Activated T-helper 2 cell treated with anti-CD3 and anti-CD28 coated beads, Interferon-gamma antibody, Interleukin-2, Interleukin-4, amounts not matched to agents 10 μg/mL and 5 μg/mL and 100 μg/mL, durations not matched to agents 14 hours and 24 hours and 36 hours (primary cell): Measurements from ENCODE around the gene SPEG. TPM values are rescaled to one million over a fixed set of nuclear protein-coding genes. Genes with fewer than 3 reads are reported as not detected.
A peak's percentile ranks its signal among the peaks of the same experiment; 100 is the strongest.

Experiments used
- DNase-seq: peaks from one replicate; pipeline ENCODE4 v3.0.0; 2021; ENCODE audit warnings: low spot score
- H3K27ac Mint-ChIP-seq: one replicate; pipeline ENCODE4 v1.8.0; 2021; ENCODE audit warnings: mixed read lengths
- H3K27me3 Mint-ChIP-seq: one replicate; pipeline ENCODE4 v1.8.0; 2021; ENCODE audit warnings: low read depth, mixed read lengths
- H3K36me3 Mint-ChIP-seq: one replicate; pipeline ENCODE4 v1.8.0; 2021; ENCODE audit warnings: low read depth, mixed read lengths
- H3K4me1 Mint-ChIP-seq: one replicate; pipeline ENCODE4 v1.8.0; 2021; ENCODE audit warnings: low read depth, mixed read lengths
- H3K4me3 Mint-ChIP-seq: one replicate; pipeline ENCODE4 v1.8.0; 2021; ENCODE audit warnings: low read depth, mild to moderate bottlenecking, moderate library complexity, mixed read lengths
- H3K9me3 Mint-ChIP-seq: one replicate; pipeline ENCODE4 v1.8.0; 2021; ENCODE audit warnings: mixed read lengths
- intact Hi-C: fragments of 100-400 bp; cut with micrococcal nuclease; formaldehyde crosslinking; loops from one replicate; pipeline ENCODE4 v1.15.1; 2023
- total RNA-seq: library from RNA; stranded (reverse); gene quantifications from 2 replicates; pipeline ENCODE4 v1.2.3, GENCODE V29; 2022

SPEG gene
- total RNA-seq, 1 donor from 2014 or later: not detected

GRCh38 chr2:219435701-219436100, 1.1 kb downstream of the SPEG start:
- no peak overlapping the region for H3K27ac Mint-ChIP-seq

GRCh38 chr2:219436491-219436890, 1.8 kb downstream of the SPEG start:
- no peaks in the 10 kb centered on the region for H3K36me3 Mint-ChIP-seq
- no peaks in the 10 kb centered on the region for H3K9me3 Mint-ChIP-seq
- H3K27me3 Mint-ChIP-seq: peaks cover 41% of the 10 kb centered on the region
- H3K27ac Mint-ChIP-seq: no peak overlapping the region
- H3K4me3 Mint-ChIP-seq: no peak overlapping the region
- intact Hi-C loops: no loop called here
- H3K4me1 Mint-ChIP-seq: peaks cover 6% of the 10 kb centered on the region
- DNase-seq: no peak

More at GRCh38 chr2:219435701-219436100, 1.1 kb downstream of the SPEG start:
- Mint-ChIP-seq H3K4me3 (no peak overlapping the region), H3K27me3 (peaks cover 35% of the 10 kb centered on the region), H3K36me3 (no peaks in the 10 kb centered on the region), H3K9me3 (no peaks in the 10 kb centered on the region), H3K4me1 (no peaks in the 10 kb centered on the region)
- intact Hi-C loops: loop anchor here (2.0 kb wide), 1 partner anchor 33 kb away; no protein-coding TSS in a partner anchor
- DNase-seq: no peak

GRCh38 chr2:219437141-219437540, 2.5 kb downstream of the SPEG start:
- no peak for DNase-seq
- Mint-ChIP-seq H3K36me3 (no peaks in the 10 kb centered on the region), H3K27ac (no peak overlapping the region), H3K27me3 (peaks cover 42% of the 10 kb centered on the region), H3K4me1 (peaks cover 7% of the 10 kb centered on the region), H3K4me3 (no peak overlapping the region), H3K9me3 (no peaks in the 10 kb centered on the region)
- intact Hi-C loops: no loop called here

- peaks cover 9% of the 10 kb centered on the region for H3K4me1 Mint-ChIP-seq
- peaks cover 44% of the 10 kb centered on the region for H3K27me3 Mint-ChIP-seq
- no peak overlapping the region for H3K27ac Mint-ChIP-seq
- intact Hi-C loops: no loop called here
- no peaks in the 10 kb centered on the region for H3K9me3 Mint-ChIP-seq
- H3K4me3 Mint-ChIP-seq: no peak overlapping the region
- DNase-seq: no peak
- no peaks in the 10 kb centered on the region for H3K36me3 Mint-ChIP-seq
Measured at GRCh38 chr2:219437690-219438206, 3.1 kb downstream of the SPEG start.

DNA sequence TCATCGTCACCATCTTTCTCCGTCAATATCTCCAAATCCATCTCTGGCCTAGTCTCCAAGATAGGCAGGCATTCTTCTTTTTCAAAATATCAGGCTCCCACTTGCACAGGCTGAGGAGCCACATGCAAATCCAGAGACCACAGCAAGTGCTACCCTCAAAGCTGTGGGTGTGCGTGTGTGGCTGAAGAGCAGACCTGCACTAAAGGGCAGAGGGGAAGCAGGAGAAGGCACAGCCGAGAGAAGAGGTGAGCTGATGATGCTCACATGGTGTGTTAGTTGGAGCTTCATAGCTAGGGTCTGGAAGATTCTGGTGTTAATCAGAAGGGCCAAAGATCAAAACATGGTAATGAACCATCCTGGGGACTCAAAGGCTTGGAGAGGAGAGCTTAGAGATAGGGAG, 3.8 kb downstream of the SPEG start:
- Mint-ChIP-seq H3K4me3 (no peak overlapping the region), H3K4me1 (peaks cover 11% of the 10 kb centered on the region), H3K27ac (no peak overlapping the region), H3K27me3 (peaks cover 45% of the 10 kb centered on the region), H3K9me3 (no peaks in the 10 kb centered on the region), H3K36me3 (no peaks in the 10 kb centered on the region)
- no peak for DNase-seq
- intact Hi-C loops: no loop called here

DNA sequence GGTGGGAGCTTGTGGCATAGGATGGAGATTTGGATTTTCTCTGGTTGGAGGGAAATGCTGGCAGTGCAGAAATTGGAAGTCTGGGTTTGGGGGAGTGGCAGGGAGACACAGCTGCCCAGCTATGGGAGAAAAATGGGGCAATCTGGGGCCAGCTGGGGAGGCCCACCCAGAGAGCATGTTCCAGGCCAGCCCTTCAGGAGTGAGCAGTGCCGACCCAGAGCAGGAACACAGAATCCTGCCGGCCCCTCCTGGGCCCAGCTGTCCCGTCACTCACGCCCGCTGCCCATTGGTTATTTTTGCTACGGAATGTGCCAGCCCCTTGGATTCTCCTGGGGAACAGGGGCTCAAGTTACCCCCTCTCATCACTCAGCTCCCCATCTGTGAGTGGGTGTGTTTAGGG, 4.9 kb downstream of the SPEG start:
- no peak overlapping the region for H3K4me3 Mint-ChIP-seq
- intact Hi-C loops: no loop called here
- H3K36me3 Mint-ChIP-seq: no peaks in the 10 kb centered on the region
- peaks cover 45% of the 10 kb centered on the region for H3K27me3 Mint-ChIP-seq
- no peaks in the 10 kb centered on the region for H3K9me3 Mint-ChIP-seq
- DNase-seq: no peak
- no peak overlapping the region for H3K27ac Mint-ChIP-seq
- H3K4me1 Mint-ChIP-seq: peaks cover 11% of the 10 kb centered on the region

DNA sequence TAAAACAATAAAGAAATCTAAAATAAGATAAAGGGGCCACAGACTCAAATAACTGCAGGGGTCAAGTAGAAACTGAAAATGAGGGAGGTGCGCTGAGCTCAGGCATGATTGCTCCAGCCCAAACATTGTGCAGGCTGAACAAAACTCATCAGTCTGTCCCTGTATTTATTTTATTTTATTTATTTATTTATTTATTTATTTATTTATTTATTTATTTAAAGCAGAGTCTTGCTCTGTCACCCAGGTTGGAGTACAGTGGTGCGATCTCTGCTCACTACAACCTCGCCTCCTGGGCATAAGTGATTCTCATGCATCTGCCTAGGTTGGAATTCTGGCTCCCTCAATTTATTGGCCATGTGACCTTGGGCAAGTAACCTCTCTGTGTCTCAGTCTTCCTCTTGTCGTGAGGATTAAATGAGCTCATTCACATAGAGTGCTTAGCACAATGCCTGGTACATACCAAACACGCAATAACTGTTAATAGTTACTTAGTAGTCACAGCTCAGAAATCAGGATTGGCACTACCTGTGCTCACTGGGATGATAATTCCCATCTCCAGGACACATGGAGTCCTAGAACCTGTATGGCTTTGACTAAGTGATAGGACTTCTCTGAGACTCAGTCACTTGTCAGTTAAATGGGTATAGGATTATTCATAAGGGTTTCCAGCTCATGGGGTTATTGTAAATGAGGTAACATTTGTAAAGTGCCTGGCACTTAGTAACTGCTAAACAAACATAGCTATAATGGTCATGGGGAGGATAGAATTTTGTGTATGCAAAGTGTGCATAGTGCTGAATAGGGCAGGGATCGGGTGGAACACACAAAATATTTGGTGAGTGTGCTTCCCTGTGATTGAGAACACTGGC, 6.0 kb downstream of the SPEG start:
- no peaks in the 10 kb centered on the region for H3K36me3 Mint-ChIP-seq
- peak overlapping the region; percentile 67 for H3K4me3 Mint-ChIP-seq
- intact Hi-C loops: no loop called here
- H3K4me1 Mint-ChIP-seq: peaks cover 11% of the 10 kb centered on the region
- H3K27ac Mint-ChIP-seq: no peak overlapping the region
- no peaks in the 10 kb centered on the region for H3K9me3 Mint-ChIP-seq
- DNase-seq: no peak
- H3K27me3 Mint-ChIP-seq: peaks cover 46% of the 10 kb centered on the region

GRCh38 chr2:219441451-219442255, 7.0 kb downstream of the SPEG start:
- no peaks in the 10 kb centered on the region for H3K9me3 Mint-ChIP-seq
- H3K27me3 Mint-ChIP-seq: peaks cover 43% of the 10 kb centered on the region
- intact Hi-C loops: no loop called here
- no peak for DNase-seq
- no peak overlapping the region for H3K27ac Mint-ChIP-seq
- peak overlapping the region; percentile 67 for H3K4me3 Mint-ChIP-seq
- H3K4me1 Mint-ChIP-seq: peaks cover 11% of the 10 kb centered on the region
- no peaks in the 10 kb centered on the region for H3K36me3 Mint-ChIP-seq

- intact Hi-C loops: no loop called here
- no peaks in the 10 kb centered on the region for H3K9me3 Mint-ChIP-seq
- no peak overlapping the region for H3K27ac Mint-ChIP-seq
- H3K4me1 Mint-ChIP-seq: peaks cover 11% of the 10 kb centered on the region
- H3K36me3 Mint-ChIP-seq: no peaks in the 10 kb centered on the region
- peaks cover 43% of the 10 kb centered on the region for H3K27me3 Mint-ChIP-seq
- no peak for DNase-seq
- peak overlapping the region; percentile 56 for H3K4me3 Mint-ChIP-seq
Measured at GRCh38 chr2:219442256-219443015, 7.8 kb downstream of the SPEG start.

DNA sequence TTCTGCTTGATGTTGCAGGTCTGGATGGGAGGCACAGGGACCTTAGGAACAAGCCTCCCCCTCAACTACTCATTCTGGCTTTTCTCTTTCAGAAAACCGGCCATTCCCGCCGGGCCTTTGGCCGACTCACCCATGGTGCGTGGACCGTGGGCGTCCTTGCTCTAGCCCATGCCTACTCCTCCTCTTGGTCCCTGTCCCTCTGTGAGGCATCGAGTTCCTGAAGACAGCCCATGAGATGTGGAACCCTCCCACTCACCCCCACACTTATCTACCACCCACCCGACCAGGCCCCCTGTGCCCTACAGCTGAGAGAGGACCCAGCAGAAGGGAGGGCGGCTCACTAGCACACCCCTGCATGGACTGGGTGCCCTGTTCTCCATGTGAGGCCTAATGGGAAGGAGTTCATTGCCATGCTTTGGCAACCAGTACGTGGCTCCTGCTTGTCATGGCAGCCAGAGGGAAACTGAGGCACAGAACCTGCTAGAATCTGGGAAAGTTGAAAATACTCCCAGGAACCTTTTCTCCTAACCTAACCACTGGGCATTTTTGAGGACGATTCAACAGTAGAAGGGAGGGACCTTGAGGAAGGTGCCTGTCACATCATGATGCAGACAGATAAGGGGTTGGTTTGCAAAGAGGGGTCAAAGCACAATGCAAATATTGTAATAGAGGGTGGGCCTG, 8.5 kb downstream of the SPEG start:
- Mint-ChIP-seq H3K9me3 (no peaks in the 10 kb centered on the region), H3K36me3 (no peaks in the 10 kb centered on the region), H3K4me1 (peaks cover 11% of the 10 kb centered on the region), H3K27ac (no peak overlapping the region), H3K4me3 (peak overlapping the region; percentile 56), H3K27me3 (peaks cover 43% of the 10 kb centered on the region)
- intact Hi-C loops: no loop called here
- no peak for DNase-seq

DNA sequence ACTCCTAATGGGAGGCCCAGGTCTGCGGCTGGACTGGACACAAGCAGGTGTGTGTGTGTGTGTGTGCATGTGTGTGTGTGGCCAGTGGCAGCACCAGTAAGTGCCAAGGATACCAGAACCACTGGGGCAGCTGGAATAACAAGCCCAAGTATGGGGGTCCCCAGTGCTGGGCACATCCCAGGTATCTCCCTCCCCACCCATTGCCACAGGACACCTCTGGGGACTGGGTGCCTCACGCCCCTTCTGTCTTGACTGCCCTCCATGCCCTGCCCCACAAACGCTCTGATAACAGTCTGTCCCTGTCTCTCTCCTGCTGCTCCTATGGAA, 9.0 kb downstream of the SPEG start:
- Mint-ChIP-seq H3K9me3 (no peaks in the 10 kb centered on the region), H3K4me1 (peaks cover 11% of the 10 kb centered on the region), H3K36me3 (no peaks in the 10 kb centered on the region), H3K27me3 (peaks cover 43% of the 10 kb centered on the region), H3K4me3 (no peak overlapping the region), H3K27ac (no peak overlapping the region)
- intact Hi-C loops: no loop called here
- no peak for DNase-seq

- H3K36me3 Mint-ChIP-seq: no peaks in the 10 kb centered on the region
- no peak for DNase-seq
- H3K9me3 Mint-ChIP-seq: no peaks in the 10 kb centered on the region
- H3K4me3 Mint-ChIP-seq: no peak overlapping the region
- H3K27ac Mint-ChIP-seq: no peak overlapping the region
- peaks cover 49% of the 10 kb centered on the region for H3K27me3 Mint-ChIP-seq
- H3K4me1 Mint-ChIP-seq: peaks cover 11% of the 10 kb centered on the region
- intact Hi-C loops: no loop called here
Measured at GRCh38 chr2:219444566-219445091, 10.0 kb downstream of the SPEG start.
